ENCODE data around the gene SIRPD. TPM values are rescaled to one million over a fixed set of nuclear protein-coding genes. Genes with fewer than 3 reads are reported as not detected.

Gene SIRPD
- total RNA-seq, 2 donors from 2014 or later: not detected

- DNase-seq: no peak
- no peaks in the 10 kb centered on the region for H3K9me3 ChIP-seq
- no peaks in the 10 kb centered on the region for H3K36me3 ChIP-seq
- no peak for TF ChIP-seq CTCF (IDR thresholded peaks at IDR 0.05)
- intact Hi-C loops (cut with DNase I): no loop called here
- no peaks in the 10 kb centered on the region for H3K4me1 ChIP-seq
- no peak overlapping the region for H3K4me3 ChIP-seq
- H3K9ac ChIP-seq (ENCODE audit: low read depth in 2 of 2, low read length in 2 of 2): no peak overlapping the region
- H3K27me3 ChIP-seq: no peaks in the 10 kb centered on the region
- no peak overlapping the region for H3K27ac ChIP-seq
These were observed 10.6 kb upstream of the SIRPD start for GRCh38 chr20:1568163-1568490.

- Histone ChIP-seq H3K27me3 (no peaks in the 10 kb centered on the region), H3K36me3 (no peaks in the 10 kb centered on the region), H3K27ac (no peak overlapping the region), H3K9ac (ENCODE audit: low read depth in 2 of 2, low read length in 2 of 2) (no peak overlapping the region), H3K4me1 (no peaks in the 10 kb centered on the region), H3K9me3 (no peaks in the 10 kb centered on the region), H3K4me3 (no peak overlapping the region)
- no peak for DNase-seq
- no peak for TF ChIP-seq CTCF (IDR thresholded peaks at IDR 0.05)
- intact Hi-C loops (cut with DNase I): no loop called here
These were observed 10.1 kb upstream of the SIRPD start for GRCh38 chr20:1567392-1568162.

- Histone ChIP-seq H3K4me1 (no peaks in the 10 kb centered on the region), H3K27ac (no peak overlapping the region), H3K9me3 (no peaks in the 10 kb centered on the region), H3K4me3 (no peak overlapping the region), H3K9ac (ENCODE audit: low read depth in 2 of 2, low read length in 2 of 2) (no peak overlapping the region), H3K36me3 (no peaks in the 10 kb centered on the region), H3K27me3 (no peaks in the 10 kb centered on the region)
- TF ChIP-seq CTCF (IDR thresholded peaks at IDR 0.05): no peak
- intact Hi-C loops (cut with DNase I): no loop called here
- DNase-seq: no peak
These were observed 9.2 kb upstream of the SIRPD start for GRCh38 chr20:1566701-1567100.

GRCh38 chr20:1565461-1565860 is 8.0 kb upstream of the SIRPD start:
- H3K9me3 ChIP-seq: no peaks in the 10 kb centered on the region
- no peaks in the 10 kb centered on the region for H3K27me3 ChIP-seq
- no peak overlapping the region for H3K4me3 ChIP-seq
- no peak for DNase-seq
- no peak for TF ChIP-seq CTCF (IDR thresholded peaks at IDR 0.05)
- no peaks in the 10 kb centered on the region for H3K36me3 ChIP-seq
- H3K4me1 ChIP-seq: no peaks in the 10 kb centered on the region
- no peak overlapping the region for H3K9ac ChIP-seq (ENCODE audit: low read depth in 2 of 2, low read length in 2 of 2)
- H3K27ac ChIP-seq: no peak overlapping the region
- intact Hi-C loops (cut with DNase I): no loop called here

- Histone ChIP-seq H3K36me3 (no peaks in the 10 kb centered on the region), H3K4me3 (no peak overlapping the region), H3K9me3 (no peaks in the 10 kb centered on the region), H3K27ac (no peak overlapping the region), H3K27me3 (no peaks in the 10 kb centered on the region), H3K9ac (ENCODE audit: low read depth in 2 of 2, low read length in 2 of 2) (no peak overlapping the region), H3K4me1 (no peaks in the 10 kb centered on the region)
- intact Hi-C loops (cut with DNase I): no loop called here
- no peak for TF ChIP-seq CTCF (IDR thresholded peaks at IDR 0.05)
- DNase-seq: no peak
These were observed 6.1 kb upstream of the SIRPD start for GRCh38 chr20:1563598-1563997.

Data from colonic mucosa (tissue), 4 donors.